HCT116 (cell line): ENCODE data around the gene FAM76B. TPM values are rescaled to one million over a fixed set of nuclear protein-coding genes. Genes with fewer than 3 reads are reported as not detected.

Source experiments
- ATAC-seq: fragments of 200-7000 bp; cut with Tn5 transposase; 2 replicates; pipeline ENCODE4 v1.9.1; 2020; ENCODE audit warnings: mild to moderate bottlenecking, moderate library complexity
- BruUV-seq: library from RNA; stranded (reverse); fragments of 400-500 nt; replicated peaks from 2 replicates; lab custom pipeline; 2021; lab: Mats Ljungman, UMichigan
- CTCF ChIA-PET: fragments of 300-600 bp; sonication (Branson Sonifier 250); formaldehyde crosslinking; loops from one replicate; lab custom pipeline; 2021; ENCODE audit warnings: antibody characterized with exemption; lab: Charles Lee
- POLR2A ChIA-PET: fragments of 300-600, 350-600 bp; sonication (Branson Sonifier 250); formaldehyde crosslinking; loops from one replicate; lab custom pipeline; 2021; ENCODE audit warnings: antibody characterized with exemption; lab: Charles Lee
- RAD21 ChIA-PET, 2 experiments: fragments of 300-600 bp; sonication (Branson Sonifier 250); formaldehyde crosslinking; loops; one replicate each; lab custom pipeline; 2023; ENCODE audit warnings: low total read pairs in 2 of 2; ENCODE audit not compliant: uncharacterized antibody in 2 of 2, unreplicated experiment in 2 of 2, low non-redundant PET in 1 of 2; lab: Charles Lee
- DNase-seq: peaks from one replicate; pipeline ENCODE4 v3.0.0-alpha.2; 2010; ENCODE audit warnings: low read depth, low spot score
- H2AFZ ChIP-seq: fragments of 200-600 bp; shearing (Covaris generic), sonication (generic); 2 replicates; pipeline ENCODE4 v1.6.1; 2017; ENCODE audit warnings: low read depth, mixed run types, mixed read lengths, antibody characterized with exemption, low read length; ENCODE audit not compliant: poor library complexity, severe bottlenecking
- H3K27ac ChIP-seq: 2 replicates; pipeline ENCODE4 v1.5.1; 2012; ENCODE audit warnings: low read depth, low read length
- H3K27me3 ChIP-seq: fragments of 200-600 bp; sonication (generic); 2 replicates; pipeline ENCODE4 v1.6.1; 2016; ENCODE audit warnings: mixed run types, low read length, mixed read lengths; ENCODE audit not compliant: insufficient read depth
- H3K36me3 ChIP-seq, 2 experiments: fragments of 200-500 bp in 1 of 2; fragments of 200-600 bp in 1 of 2; sonication (Bioruptor generic) in 1 of 2; sonication (generic) in 1 of 2; 2 replicates each; pipeline versions ENCODE4 v1.5.1 to v1.6.1; 2014 to 2016; ENCODE audit warnings: low read length in 2 of 2, inconsistent platforms in 1 of 2, mixed read lengths in 1 of 2, mixed run types in 1 of 2; ENCODE audit not compliant: insufficient read depth in 2 of 2, control insufficient read depth in 1 of 2
- H3K4me1 ChIP-seq, 2 experiments: fragments of 200-600 bp in 1 of 2; sonication (generic) in 1 of 2; 2 replicates each; pipeline versions ENCODE4 v1.5.1 to v1.6.1; 2012 to 2017; ENCODE audit warnings: low read length in 2 of 2, inconsistent platforms in 1 of 2, mild to moderate bottlenecking in 1 of 2, mixed read lengths in 1 of 2, mixed run types in 1 of 2, moderate library complexity in 1 of 2; ENCODE audit not compliant: insufficient read depth in 2 of 2, control insufficient read depth in 1 of 2
- H3K4me2 ChIP-seq: fragments of 200-600 bp; sonication (generic); 2 replicates; pipeline ENCODE4 v1.6.1; 2017; ENCODE audit warnings: mixed run types, low read length, mixed read lengths
- H3K4me3 ChIP-seq, 2 experiments: fragments of 200-600 bp in 1 of 2; sonication (generic) in 1 of 2; replicated peaks in 1 of 2; 2 replicates each; pipeline ENCODE4 v1.5.1; 2011 to 2016; ENCODE audit warnings: low read length in 2 of 2, control low read depth in 1 of 2, low read depth in 1 of 2, mild to moderate bottlenecking in 1 of 2, mixed read lengths in 1 of 2, mixed run types in 1 of 2
- H3K79me2 ChIP-seq: fragments of 200-600 bp; sonication (generic); 2 replicates; pipeline ENCODE4 v1.6.1; 2017; ENCODE audit warnings: mild to moderate bottlenecking, mixed run types, low read length, moderate library complexity, mixed read lengths; ENCODE audit not compliant: insufficient read depth
- H3K9ac ChIP-seq: fragments of 200-600 bp; sonication (generic); 2 replicates; pipeline ENCODE4 v1.6.1; 2016; ENCODE audit warnings: low read length, mixed read lengths
- H3K9me2 ChIP-seq: fragments of 200-600 bp; sonication (generic), shearing (Covaris generic); 2 replicates; pipeline ENCODE4 v1.6.1; 2017; ENCODE audit warnings: mixed run types, mild to moderate bottlenecking, moderate library complexity; ENCODE audit not compliant: insufficient read depth
- H3K9me3 ChIP-seq, 2 experiments: fragments of 200-500 bp in 1 of 2; fragments of 200-600 bp in 1 of 2; sonication (Bioruptor generic) in 1 of 2; sonication (generic) in 1 of 2; 2 replicates each; pipeline ENCODE4 v1.6.1; 2014 to 2017; ENCODE audit warnings: low read length in 2 of 2, mixed read lengths in 2 of 2, inconsistent platforms in 1 of 2, low read depth in 1 of 2, mild to moderate bottlenecking in 1 of 2, mixed run types in 1 of 2, moderate library complexity in 1 of 2; ENCODE audit not compliant: control insufficient read depth in 1 of 2, insufficient read depth in 1 of 2
- H4K20me1 ChIP-seq: fragments of 200-600 bp; sonication (generic), shearing (Covaris generic); 2 replicates; pipeline ENCODE4 v1.6.1; 2017; ENCODE audit warnings: mixed run types, mild to moderate bottlenecking, moderate library complexity; ENCODE audit not compliant: insufficient read depth
- CTCF ChIP-seq, 3 experiments: fragments of 200-600 bp in 1 of 3; sonication (generic) in 1 of 3; IDR thresholded peaks in 2 of 3; conservative IDR thresholded peaks in 1 of 3; 2 replicates each; pipeline ENCODE4 v1.5.1; 2012 to 2017; ENCODE audit warnings: low read depth in 2 of 3, low read length in 2 of 3, antibody characterized with exemption in 1 of 3, borderline replicate concordance in 1 of 3, control low read depth in 1 of 3, mild to moderate bottlenecking in 1 of 3, mixed read lengths in 1 of 3, mixed run types in 1 of 3, moderate library complexity in 1 of 3; ENCODE audit not compliant: insufficient read depth in 1 of 3
- ELF1 ChIP-seq: IDR thresholded peaks from 2 replicates; pipeline ENCODE4 v1.6.1; 2012; ENCODE audit warnings: low read depth, borderline replicate concordance
- FOSL1 ChIP-seq: IDR thresholded peaks from 2 replicates; pipeline ENCODE4 v1.6.1; 2012; ENCODE audit warnings: low read depth
- JUND ChIP-seq: IDR thresholded peaks from 2 replicates; pipeline ENCODE4 v1.6.1; 2012
- RAD21 ChIP-seq: IDR thresholded peaks from 2 replicates; pipeline ENCODE4 v1.6.1; 2012; ENCODE audit warnings: low read depth, mild to moderate bottlenecking
- REST ChIP-seq: IDR thresholded peaks from 2 replicates; pipeline ENCODE4 v1.6.1; 2012; ENCODE audit warnings: low read depth
- SIN3A ChIP-seq: IDR thresholded peaks from 2 replicates; pipeline ENCODE4 v1.6.1; 2012; ENCODE audit warnings: low read depth
- SP1 ChIP-seq: IDR thresholded peaks from 2 replicates; pipeline ENCODE4 v1.6.1; 2012; ENCODE audit warnings: low read depth
- TCF7L2 ChIP-seq: IDR thresholded peaks from 2 replicates; pipeline ENCODE4 v1.7.0; 2011; ENCODE audit warnings: borderline replicate concordance, inconsistent platforms; ENCODE audit not compliant: insufficient read depth, insufficient read length; ENCODE audit errors: extremely low read depth
- ZFX ChIP-seq: fragments of 450-650 bp; IDR thresholded peaks from 2 replicates; pipeline ENCODE4 v1.6.1; 2017
- intact Hi-C: fragments of 100-400 bp; cut with micrococcal nuclease; formaldehyde crosslinking; loops from 2 replicates; pipeline ENCODE4 v1.10.0; 2022
- total RNA-seq: library from RNA; stranded (reverse); gene quantifications from one replicate; pipeline ENCODE4 v1.2.1, GENCODE V29; 2021; ENCODE audit not compliant: unreplicated experiment

The FAM76B gene
- total RNA-seq, 1 experiment from 2014 or later, result 27.5 TPM

- H3K4me3 ChIP-seq, result no peak overlapping the region
- no peaks in the 10 kb centered on the region for H3K9me3 ChIP-seq
- no peaks in the 10 kb centered on the region for H3K27me3 ChIP-seq
- intact Hi-C loops, result no loop called here
- RAD21 ChIA-PET, result no interaction called here
- no peak overlapping the region for H3K9ac ChIP-seq
- H3K4me1 ChIP-seq, result no peaks in the 10 kb centered on the region
- CTCF ChIA-PET, result no interaction called here
- no peak for ATAC-seq
- no peak for DNase-seq
- H3K4me2 ChIP-seq, result no peak overlapping the region
- H3K79me2 ChIP-seq, result peaks cover 27% of the 10 kb centered on the region
- H3K9me2 ChIP-seq, result no peaks in the 10 kb centered on the region
- POLR2A ChIA-PET, result interaction anchor here (1.3 kb wide), 1 partner anchor 8 kb away, joined by 5 read pairs; the partner anchor contains the start of gene CEP57
- H2AFZ ChIP-seq, result no peak overlapping the region
- 0 out of 4 replicates have a peak, but pooled peaks cover 0 to 6% of the 10 kb centered on the region in 2 experiments for H3K36me3 ChIP-seq
- H4K20me1 ChIP-seq, result no peaks in the 10 kb centered on the region; the same call in 1 of the 2 replicates
- TF ChIP-seq TCF7L2, result no peak
- TF ChIP-seq FOSL1, result no peak
- no peak for TF ChIP-seq CTCF (IDR thresholded peaks at IDR 0.05 in 2 of 3, conservative IDR thresholded peaks at IDR 0.05 in 1 of 3; ENCODE audit: borderline replicate concordance in 1 of 3, insufficient read depth in 1 of 3, low read depth in 2 of 3, low read length in 2 of 3)
- no peak for TF ChIP-seq JUND
- no peak for TF ChIP-seq SP1
- no peak for TF ChIP-seq ELF1
- no peak for TF ChIP-seq ZFX
- no peak for TF ChIP-seq SIN3A
- no peak for TF ChIP-seq RAD21
- TF ChIP-seq REST, result no peak
- no peak overlapping the region for H3K27ac ChIP-seq
- no TSS peak for BruUV-seq
These were observed 10.0 kb upstream of the FAM76B start for GRCh38 chr11:95799546-95799945.
